COLO829 (cell line): ENCODE results near the gene SLC22A6.

Source experiments
- DNase-seq: peaks from one replicate; pipeline ENCODE4 v3.0.0; 2012; ENCODE audit warnings: low spot score

The SLC22A6 gene

DNA sequence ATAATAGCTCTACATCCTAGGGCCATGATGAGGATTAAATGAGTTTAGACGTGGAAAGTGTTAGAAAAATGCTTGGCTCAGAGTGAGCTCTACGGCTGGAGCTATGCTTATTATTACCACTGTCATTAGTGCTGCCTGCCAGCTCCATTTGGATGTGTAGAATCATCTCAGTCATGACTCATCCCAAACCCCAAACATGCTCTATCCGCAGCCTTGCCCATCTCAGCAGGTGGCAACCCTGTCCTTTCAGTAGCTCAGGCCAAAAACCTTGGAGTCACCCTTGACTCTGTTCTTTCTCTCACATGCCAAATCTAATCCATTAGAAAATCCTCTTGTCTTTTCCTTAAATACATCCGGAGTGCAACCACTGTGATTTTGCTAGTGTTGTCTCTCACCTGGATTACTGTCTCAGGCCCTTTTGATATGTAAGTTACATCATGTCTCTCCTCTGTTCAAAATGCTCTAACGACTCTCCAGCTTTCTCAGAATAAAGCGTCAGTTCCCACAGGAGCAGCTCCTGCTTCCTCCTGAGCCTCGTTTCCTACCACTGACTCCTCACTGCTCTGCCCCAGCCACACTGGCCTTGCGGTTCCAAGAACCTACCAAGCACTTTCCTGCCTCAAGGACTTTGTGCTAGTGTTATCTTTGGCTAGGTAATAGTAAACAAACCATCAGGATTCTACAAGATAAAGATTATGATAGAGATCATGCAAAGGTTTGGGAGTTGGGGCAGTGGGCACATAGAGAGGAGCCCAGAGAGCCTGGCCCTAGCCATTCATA is 53.1 kb downstream of the SLC22A6 start:
- no peak for DNase-seq

DNA sequence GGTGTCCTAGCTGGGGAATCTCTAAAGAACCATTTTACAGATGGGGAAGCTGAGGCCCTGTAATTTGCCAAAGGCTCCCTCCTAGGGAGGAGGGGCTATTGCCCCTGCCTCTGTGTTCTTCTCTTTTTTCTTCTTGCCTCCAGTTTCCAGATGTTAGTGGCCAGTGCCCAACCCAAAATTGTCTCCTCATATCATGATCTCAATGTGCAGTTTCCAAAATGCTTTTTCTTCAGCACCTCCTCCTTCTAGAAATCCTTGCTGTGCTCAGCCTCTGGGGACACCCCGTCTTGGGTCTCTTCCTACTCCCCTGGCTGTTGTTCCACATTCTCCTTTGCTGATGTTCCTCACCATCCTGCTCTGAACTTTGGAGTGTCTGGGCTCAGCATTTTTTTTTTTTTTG is 54.1 kb downstream of the SLC22A6 start:
- no peak for DNase-seq

DNA sequence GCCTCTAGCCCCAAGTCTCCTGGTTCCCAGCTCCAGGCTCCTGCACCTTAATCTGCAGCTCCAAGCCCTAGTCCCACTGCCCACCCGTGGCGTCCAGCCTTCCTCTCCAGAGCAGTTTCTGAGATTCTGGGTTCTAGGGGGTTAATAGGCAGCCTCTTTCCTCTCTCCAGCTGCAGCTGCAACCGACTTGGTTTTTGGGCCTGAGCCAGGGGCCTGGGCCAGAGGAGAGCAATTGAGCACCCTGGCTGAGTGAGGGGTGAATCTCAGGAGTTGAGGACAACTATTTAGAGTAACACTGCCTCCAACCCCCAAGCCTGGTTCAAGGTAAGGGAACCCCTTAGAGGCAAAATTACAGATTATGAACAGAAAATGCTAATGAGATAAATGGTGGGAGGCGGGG is 54.6 kb downstream of the SLC22A6 start:
- DNase-seq: no peak

DNA sequence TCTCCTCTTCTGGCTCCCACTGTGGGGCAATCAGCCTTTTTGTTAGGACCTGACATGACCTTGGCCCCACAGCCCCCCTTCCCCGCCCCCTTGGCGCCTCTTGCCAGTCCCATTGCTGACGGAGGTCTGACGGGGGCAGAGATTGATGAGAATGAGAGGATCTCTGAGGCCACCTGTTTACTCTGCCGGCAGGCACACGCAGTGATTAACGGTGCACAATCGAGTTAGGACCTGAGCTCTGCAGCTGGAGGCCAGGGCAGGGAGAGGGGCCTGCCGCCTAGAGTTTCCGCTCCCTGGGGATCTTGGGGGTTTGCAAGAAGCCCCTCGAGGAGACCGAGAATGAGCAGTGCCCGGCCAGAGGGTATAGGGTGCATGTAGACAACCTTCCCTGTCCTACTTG is 56.8 kb downstream of the SLC22A6 start:
- DNase-seq: no peak

DNA sequence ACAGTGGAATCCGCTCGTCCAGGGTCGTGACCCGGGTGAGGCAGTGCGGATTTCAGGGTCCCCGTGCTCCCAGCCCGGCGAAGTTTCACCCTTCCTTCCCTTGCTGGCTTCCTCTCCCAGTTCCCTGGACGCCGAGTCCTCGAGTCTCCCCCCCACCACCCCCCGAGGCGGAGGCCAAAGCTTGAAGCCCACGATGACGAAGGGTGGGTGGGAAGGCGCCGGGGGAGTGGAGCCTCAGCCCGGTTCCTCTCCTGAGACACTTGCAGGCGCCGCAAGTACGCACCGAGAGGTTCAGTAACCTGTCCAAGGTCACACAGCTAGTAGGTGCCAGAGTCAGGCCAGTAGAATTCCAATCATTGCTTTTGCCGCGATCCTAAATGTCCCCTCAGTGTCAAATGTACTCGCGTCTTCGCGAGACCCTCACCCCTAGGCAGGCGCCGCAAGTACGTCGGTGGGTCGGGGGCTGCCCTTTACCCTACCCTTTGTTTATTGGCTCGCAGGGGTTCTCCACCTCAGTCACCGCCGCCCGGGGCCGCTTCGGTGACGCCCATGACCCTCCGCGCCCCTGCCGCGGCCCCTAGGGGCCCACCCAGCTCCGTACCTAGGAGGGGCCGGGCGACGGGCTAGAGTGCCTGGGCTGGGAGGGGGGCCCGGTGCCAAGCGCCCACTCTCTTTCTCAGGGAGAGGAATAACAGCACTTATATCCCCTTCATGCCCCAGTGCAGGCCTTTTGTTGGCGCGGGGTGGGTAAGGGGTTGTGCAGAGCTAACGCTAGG is 57.9 kb downstream of the SLC22A6 start:
- DNase-seq: no peak
